ENCODE data around the gene NDUFAF8. TPM values are rescaled to one million over a fixed set of nuclear protein-coding genes. Genes with fewer than 3 reads are reported as not detected.

NDUFAF8 gene
- total RNA-seq, 2 experiments from 2014 or later, result 97.2 to 102 TPM

DNA sequence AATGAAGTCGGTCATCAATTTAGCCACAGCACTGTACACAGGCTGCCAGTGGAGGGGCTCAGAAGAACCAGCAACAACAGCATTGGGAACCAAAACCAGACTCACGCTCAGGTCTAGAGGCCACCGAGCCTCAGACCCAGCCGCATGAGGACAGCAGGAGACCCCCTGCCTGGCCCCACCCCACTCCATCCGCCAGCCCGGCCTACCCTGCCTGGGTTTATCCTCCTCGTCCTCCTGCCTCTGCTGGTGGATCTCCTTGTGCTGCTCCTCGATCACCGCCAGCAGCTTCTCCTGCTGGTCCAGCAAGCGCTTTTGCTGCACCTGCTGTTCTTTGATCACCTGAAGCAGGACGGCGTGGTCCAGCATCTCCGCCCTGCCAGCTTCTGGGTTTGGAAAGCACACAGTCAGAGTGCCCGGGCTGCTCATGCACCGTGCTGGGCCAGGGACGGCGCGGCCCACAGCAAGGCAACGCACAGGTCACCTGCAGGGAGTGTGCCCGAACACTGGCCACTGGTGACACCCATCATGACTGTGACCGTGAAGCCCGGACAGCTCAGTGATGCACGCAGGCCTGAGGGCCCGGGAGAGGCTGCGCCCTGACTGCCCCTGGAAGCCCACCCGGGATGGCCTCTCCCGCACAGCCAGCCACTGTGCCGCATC is 7.7 kb downstream of the NDUFAF8 start:
- no peak for DNase-seq
- Mint-ChIP-seq H3K4me3 (no peak overlapping the region), H3K36me3 (peaks cover 10% of the 10 kb centered on the region), H3K27me3 (no peaks in the 10 kb centered on the region), H3K27ac (no peak overlapping the region), H3K9me3 (no peaks in the 10 kb centered on the region), H3K4me1 (peaks cover 11% of the 10 kb centered on the region)

DNA sequence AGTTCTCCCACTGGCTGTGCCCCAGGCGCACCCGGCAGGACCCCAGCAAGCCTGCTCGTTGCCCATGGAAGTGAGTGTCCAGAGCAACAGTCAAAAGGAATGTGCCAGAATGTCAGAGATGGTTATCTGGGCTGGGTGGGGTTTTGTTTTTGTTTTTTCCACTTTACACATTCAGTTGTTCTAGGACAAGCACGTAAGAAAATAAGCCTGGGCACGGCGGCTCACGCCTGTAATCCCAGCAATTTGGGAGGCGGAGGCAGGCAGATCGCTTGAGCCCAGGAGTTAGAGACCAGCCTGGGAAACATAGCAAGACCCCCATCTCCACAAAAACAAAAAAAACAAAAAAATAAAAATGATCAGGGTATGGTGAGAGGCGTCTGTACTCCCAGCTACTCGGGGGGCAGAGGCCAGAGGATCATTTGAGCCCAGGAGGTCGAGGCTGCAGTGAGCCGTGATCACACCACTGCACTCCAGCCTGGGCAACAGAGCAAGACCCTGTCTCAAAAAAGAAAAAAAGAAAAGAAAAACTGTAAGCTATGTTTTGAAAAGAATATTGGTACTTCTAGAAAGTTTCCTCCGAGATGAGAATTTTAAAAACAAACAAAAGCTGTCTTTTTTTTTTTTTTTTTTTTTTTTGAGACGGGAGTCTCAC is 8.3 kb downstream of the NDUFAF8 start:
- H3K4me3 Mint-ChIP-seq, result no peak overlapping the region
- H3K4me1 Mint-ChIP-seq, result peaks cover 10% of the 10 kb centered on the region
- no peak overlapping the region for H3K27ac Mint-ChIP-seq
- H3K9me3 Mint-ChIP-seq, result no peaks in the 10 kb centered on the region
- H3K27me3 Mint-ChIP-seq, result no peaks in the 10 kb centered on the region
- no peak for DNase-seq
- peaks cover 7% of the 10 kb centered on the region for H3K36me3 Mint-ChIP-seq

DNA sequence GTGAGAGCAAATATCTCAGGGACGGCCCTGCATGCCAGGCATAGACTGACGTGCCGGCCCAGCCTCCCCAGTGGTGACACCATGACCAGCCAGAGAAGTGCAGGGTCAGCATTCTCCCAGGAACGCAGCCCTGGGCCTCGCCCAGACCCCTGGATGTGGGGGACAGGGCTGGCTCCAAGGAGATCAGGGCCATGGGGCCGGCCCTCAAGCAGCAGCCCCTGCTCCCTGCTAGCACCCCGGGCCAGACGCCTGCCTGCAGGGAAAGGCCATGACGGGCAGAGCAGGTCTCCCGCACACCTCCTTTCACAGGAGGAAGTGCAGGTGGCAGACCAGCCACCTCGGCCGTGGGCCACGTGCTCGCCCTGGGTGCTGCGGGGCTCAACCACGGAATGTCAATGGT is 9.5 kb downstream of the NDUFAF8 start:
- no peak for DNase-seq
- H3K4me1 Mint-ChIP-seq, result peaks cover 12% of the 10 kb centered on the region
- H3K27me3 Mint-ChIP-seq, result no peaks in the 10 kb centered on the region
- no peak overlapping the region for H3K4me3 Mint-ChIP-seq
- H3K27ac Mint-ChIP-seq, result peak overlapping the region; percentile 12
- H3K9me3 Mint-ChIP-seq, result no peaks in the 10 kb centered on the region
- H3K36me3 Mint-ChIP-seq, result peaks cover 13% of the 10 kb centered on the region

DNA sequence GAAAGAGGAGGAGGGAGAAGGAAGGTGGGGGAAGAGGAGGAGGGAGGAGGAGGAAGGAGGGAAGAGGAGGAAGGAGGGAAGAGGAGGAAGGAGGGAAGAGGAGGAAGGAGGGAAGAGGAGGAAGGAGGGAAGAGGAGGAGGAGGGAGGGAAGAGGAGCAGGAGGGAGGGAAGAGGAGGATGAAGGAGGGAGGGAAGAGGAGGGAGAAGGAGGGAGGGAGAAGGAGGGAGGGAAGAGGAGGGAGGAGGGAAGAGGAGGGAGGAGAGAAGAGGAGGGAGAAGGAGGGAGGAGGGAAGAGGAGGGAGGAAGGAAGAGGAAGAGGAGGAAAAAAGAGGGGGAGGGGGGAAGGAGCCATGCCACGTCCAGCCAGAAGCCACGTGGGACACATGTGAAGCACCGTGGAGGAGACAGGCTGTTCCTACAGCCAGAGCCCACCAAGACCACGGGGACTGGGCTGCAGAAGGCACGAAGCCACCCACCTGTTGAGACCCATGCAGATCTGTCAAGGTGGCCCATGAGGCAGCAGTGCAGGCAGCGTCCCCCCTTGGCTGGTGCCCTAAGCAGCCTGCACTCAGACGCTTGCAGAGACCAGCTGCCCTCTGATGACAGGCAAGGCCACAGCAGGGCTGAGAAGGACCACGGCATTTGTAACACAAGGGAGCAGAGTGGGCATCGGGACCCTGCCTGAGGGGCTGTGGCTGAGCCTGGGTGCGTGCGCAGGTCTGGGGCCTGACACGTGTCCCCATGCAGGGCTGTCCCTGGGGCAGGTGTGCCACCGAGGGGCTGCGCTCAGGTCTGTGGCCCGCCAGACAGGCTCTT is 10.3 kb downstream of the NDUFAF8 start:
- Mint-ChIP-seq H3K4me1 (peaks cover 12% of the 10 kb centered on the region), H3K36me3 (peaks cover 17% of the 10 kb centered on the region), H3K9me3 (no peaks in the 10 kb centered on the region), H3K4me3 (no peak overlapping the region), H3K27me3 (no peaks in the 10 kb centered on the region), H3K27ac (no peak overlapping the region)
- DNase-seq, result no peak

DNA sequence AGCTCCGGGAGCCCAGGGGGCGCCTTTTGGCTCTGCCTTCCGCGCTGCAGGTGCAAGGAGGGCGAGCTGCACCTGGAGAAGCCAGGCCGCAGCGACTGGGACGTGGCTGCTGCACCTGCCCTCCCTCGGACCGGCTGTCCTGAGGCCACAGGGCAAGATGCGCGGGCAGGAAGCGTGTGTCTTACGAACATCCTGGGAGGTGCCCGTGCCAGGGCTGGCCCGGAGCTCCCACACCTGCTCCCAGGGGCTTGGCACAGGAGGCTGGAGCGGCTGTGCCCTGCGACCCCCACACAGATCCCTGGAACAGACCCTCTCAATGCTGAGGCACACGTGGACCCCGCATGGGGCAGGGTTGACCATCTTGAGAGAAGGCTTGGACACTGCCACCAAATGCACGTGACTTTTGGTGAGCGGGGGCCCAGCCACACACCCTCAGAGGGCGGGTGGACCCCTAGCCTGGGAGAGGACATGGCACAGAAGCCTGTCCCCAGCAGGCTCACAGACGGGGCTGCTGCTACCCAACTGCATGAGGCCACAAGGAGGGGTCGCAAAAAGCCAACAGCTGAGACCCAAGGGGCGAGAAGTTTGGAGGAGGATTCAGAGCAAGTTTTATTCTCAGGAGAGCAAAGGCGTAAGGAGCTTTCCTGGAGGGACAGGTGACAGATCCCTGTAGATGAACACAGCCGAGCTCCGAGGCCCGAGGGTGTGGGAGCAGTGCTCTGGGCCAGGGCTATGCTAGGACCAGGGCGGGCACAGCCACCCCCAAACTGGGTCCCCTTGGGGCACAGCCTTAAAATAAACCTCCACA is 11.4 kb downstream of the NDUFAF8 start:
- DNase-seq, result no peak
- Mint-ChIP-seq H3K4me1 (peaks cover 12% of the 10 kb centered on the region), H3K4me3 (peak overlapping the region; percentile 22), H3K27ac (no peak overlapping the region), H3K27me3 (no peaks in the 10 kb centered on the region), H3K36me3 (peaks cover 17% of the 10 kb centered on the region), H3K9me3 (no peaks in the 10 kb centered on the region)

DNA sequence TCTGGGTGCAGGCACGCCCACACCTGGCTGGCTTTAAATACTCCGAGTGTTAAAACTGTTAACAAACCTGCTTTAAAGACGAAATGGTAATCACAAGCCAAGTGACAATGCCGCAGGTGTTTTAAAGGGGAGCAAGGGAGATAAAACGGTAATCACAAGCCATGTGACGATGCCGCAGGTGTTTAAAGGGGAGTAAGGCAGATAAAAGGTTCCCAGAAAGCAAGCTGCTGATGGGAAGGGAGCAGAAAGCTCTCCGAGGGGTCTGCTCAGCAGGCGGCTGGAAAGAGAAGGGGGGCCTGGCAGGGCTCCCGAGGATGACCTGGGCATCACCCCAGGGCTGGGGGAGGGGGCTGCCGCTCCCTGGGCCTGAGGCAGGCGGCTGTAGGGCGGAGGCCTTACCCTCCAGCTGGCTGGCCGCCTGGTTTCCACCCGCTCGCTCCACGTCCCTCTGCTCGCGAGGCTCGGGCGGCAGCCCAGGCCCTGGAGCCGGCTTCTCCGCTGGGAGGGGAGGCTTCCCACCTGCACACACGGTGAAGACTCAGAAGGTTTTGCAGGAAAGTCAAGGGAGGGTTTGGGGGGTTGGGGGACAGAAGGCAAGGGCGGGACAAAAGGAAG is 12.1 kb downstream of the NDUFAF8 start:
- Mint-ChIP-seq H3K4me3 (peak overlapping the region; percentile 22), H3K9me3 (no peaks in the 10 kb centered on the region), H3K27ac (no peak overlapping the region), H3K36me3 (peaks cover 17% of the 10 kb centered on the region), H3K27me3 (no peaks in the 10 kb centered on the region), H3K4me1 (peaks cover 12% of the 10 kb centered on the region)
- DNase-seq, result no peak

DNA sequence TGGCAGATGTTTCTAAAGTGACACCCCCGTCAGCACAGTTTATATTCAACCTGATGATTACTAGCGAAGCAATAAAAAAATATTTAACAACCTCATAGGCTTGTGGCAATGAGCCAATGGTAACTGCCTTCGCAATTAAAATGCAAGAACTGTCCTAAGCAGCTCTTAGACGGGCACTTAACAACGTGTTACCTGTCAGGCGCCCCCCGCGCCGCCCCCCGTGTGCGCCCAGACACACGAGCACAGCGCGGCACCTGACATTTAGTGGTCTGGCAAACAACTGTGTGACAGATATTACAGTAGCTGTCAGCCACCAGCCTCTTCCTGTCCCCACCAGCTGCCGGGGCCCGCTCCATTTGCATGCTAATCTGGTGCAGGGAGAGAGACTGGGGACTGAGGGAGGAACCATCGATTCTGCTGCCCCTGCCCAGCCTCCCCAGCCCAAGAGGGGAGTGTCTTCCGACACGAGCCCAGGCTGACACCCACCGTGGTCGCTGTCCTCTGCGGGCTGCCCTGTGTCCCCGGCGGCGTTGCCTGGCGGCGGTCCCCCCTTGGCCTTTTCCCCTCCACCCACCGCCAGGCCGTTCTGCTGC is 12.7 kb downstream of the NDUFAF8 start:
- peaks cover 12% of the 10 kb centered on the region for H3K4me1 Mint-ChIP-seq
- H3K27ac Mint-ChIP-seq, result no peak overlapping the region
- peak; percentile 41 for DNase-seq
- H3K4me3 Mint-ChIP-seq, result no peak overlapping the region
- no peaks in the 10 kb centered on the region for H3K9me3 Mint-ChIP-seq
- no peaks in the 10 kb centered on the region for H3K27me3 Mint-ChIP-seq
- peaks cover 17% of the 10 kb centered on the region for H3K36me3 Mint-ChIP-seq

DNA sequence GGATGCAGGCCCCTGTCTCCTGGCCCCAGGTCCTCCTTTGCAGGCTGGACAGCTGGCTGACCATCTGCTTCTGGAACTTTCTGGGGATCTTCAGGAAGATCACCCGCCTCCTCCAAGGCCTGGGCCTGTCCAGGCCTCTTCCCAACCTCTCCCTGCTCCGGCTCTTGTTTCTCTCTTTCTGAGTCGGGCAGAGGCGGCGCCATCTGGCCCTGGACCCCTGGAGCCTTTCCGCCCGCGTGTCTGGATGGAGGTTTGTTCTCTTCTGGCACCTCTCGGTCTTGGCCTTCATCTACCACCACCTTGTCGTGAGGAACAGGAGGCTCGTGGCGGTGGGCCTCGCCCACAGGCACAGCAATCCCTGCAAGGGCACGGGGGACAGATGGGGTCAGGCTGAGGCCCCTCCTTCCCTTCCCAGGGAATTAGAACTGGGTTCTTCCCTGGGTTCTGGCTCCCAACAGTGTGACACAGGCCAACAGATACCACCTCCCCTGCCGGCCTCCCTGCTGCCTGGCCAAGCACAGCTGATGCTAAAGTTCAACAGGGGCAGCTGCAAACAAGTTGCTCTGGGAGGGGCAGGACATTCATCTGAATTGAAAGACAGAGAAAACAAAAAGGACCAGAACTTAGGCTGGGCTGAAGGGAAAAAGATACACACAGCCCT is 13.3 kb downstream of the NDUFAF8 start:
- DNase-seq, result no peak
- Mint-ChIP-seq H3K27ac (no peak overlapping the region), H3K36me3 (peaks cover 17% of the 10 kb centered on the region), H3K9me3 (no peaks in the 10 kb centered on the region), H3K4me1 (peaks cover 12% of the 10 kb centered on the region), H3K4me3 (no peak overlapping the region), H3K27me3 (no peaks in the 10 kb centered on the region)

DNA sequence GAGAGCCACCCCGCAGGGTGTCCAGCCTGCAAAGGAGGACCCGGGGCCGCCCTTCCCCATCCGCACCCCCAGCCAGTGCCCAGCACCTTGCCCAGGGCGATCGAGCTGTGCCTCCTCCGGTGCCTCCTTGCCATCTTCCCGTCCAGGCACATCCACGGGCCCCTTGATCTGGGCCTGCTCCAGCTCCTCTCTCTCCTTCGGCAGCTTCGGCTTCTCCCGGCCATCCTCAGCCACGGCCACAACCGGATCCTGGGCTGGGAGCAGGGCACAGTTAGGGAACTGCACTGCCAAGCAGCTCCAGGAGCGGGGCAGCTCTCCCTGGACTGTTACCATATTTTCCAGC is 13.8 kb downstream of the NDUFAF8 start:
- H3K4me1 Mint-ChIP-seq, result peaks cover 12% of the 10 kb centered on the region
- peaks cover 17% of the 10 kb centered on the region for H3K36me3 Mint-ChIP-seq
- no peak for DNase-seq
- no peaks in the 10 kb centered on the region for H3K9me3 Mint-ChIP-seq
- H3K27ac Mint-ChIP-seq, result no peak overlapping the region
- no peak overlapping the region for H3K4me3 Mint-ChIP-seq
- H3K27me3 Mint-ChIP-seq, result no peaks in the 10 kb centered on the region

DNA sequence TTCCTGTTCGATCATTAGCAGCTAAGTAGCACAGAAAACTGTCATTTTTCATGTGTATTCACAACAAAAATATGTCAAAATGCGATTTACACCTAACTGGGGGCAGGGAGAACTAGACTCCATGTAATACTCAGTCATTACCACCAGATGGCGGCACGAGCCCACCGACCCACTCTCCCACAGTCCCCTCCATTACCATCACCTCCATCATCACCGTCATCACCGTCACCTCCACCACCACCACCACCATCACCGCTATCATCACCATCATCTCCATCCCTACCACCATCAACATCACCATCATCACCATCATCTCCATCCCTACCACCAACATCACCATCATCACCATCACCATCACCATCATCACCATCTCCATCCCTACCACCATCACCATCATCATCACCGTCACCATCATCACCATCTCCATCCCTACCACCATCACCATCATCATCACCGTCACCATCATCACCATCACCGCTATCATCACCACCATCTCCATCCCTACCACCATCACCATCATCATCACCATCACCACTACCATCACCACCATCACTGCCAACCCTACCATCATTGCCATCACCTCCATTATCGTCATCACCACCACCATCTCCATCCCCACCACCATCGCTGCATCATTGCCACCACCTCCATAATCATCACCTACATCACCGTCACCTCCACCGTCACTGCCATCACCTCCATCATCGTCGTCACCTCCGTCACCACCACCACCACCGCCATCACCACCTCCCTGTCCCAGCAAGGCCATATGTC is 14.4 kb downstream of the NDUFAF8 start:
- no peak overlapping the region for H3K27ac Mint-ChIP-seq
- H3K4me3 Mint-ChIP-seq, result no peak overlapping the region
- peak; percentile 52 for DNase-seq
- no peaks in the 10 kb centered on the region for H3K27me3 Mint-ChIP-seq
- H3K36me3 Mint-ChIP-seq, result peaks cover 17% of the 10 kb centered on the region
- peaks cover 12% of the 10 kb centered on the region for H3K4me1 Mint-ChIP-seq
- H3K9me3 Mint-ChIP-seq, result no peaks in the 10 kb centered on the region

DNA sequence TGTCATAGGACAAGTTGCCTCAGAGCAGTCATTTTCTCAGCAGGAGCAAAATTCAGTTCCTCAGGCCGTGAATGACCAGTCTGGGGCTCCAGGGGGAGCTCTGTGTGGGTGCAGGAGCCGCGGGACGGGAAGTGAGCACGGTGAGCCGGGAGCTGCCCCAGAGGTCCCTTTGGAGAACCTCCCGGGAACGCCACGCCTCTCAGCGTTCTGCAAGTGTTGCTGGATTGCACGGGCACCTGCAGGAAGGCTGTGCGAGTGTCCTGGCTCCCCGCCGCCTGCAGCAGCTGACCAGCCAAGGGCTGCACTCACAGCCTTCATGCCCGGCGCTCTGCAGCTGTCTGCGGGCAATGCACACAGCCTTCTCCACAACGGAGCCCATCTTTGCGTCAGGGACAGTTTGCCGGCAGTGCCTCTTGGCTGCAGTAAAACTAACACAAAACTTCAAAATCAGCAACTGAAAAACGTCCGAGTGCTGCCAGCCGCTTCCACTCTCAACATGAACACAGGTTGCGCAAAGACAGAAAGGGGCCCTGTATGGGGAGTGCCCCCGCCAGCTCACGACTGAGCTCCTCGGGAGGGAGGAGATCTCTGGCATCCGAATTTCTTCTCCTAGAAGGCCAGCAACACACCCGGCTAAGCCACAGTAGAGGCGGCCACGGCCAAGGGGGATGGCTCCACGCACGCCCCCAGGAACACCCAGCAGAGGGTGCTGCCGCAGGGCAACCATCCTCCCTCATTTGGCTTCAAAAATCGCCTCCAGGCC is 16.0 kb downstream of the NDUFAF8 start:
- Mint-ChIP-seq H3K27me3 (no peaks in the 10 kb centered on the region), H3K9me3 (no peaks in the 10 kb centered on the region), H3K4me1 (peaks cover 12% of the 10 kb centered on the region), H3K4me3 (no peak overlapping the region), H3K27ac (no peak overlapping the region), H3K36me3 (peaks cover 14% of the 10 kb centered on the region)
- DNase-seq, result no peak

DNA sequence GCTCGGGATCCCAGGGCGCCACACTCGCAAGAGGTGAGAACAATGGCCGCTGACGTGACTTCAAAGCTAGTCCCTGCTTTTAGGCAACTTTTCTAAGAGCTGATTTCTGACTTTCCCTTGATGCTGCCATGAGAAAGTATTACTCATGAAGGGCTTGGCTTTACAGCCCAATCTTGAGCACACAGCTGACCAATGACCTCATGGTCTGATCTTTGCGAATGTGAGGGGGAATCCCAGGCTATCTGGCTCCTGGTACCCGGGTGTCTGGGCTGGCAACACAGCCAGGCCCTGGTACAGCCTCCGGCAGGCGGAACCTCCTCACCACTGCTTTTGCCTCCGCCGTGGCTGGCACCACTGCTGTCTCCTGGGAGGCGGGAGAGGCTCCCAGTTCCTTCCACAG is 17.5 kb downstream of the NDUFAF8 start:
- Mint-ChIP-seq H3K4me1 (peaks cover 8% of the 10 kb centered on the region), H3K4me3 (no peak overlapping the region), H3K36me3 (peaks cover 11% of the 10 kb centered on the region), H3K27me3 (no peaks in the 10 kb centered on the region), H3K27ac (no peak overlapping the region), H3K9me3 (no peaks in the 10 kb centered on the region)
- no peak for DNase-seq

DNA sequence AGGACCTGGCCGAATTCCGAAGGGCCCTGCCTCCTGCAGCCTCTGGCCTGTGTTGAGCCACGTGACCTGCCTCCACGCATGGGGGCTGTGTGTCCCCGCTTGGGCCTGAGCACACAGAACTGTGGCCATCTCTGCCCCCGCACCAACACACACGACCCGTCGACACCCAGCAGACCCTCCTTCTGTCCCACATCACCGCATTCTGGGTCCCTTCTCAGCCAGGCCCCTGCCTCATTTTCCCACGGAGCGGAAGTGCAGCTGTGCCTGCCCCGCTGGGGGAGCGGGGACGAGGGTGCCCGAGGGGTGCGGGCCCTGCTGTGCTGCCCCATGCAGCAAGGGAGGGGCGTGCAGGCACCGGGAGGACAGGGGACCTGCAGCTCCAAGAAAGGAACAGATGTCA is 18.4 kb downstream of the NDUFAF8 start:
- H3K4me1 Mint-ChIP-seq, result peaks cover 2% of the 10 kb centered on the region
- H3K4me3 Mint-ChIP-seq, result no peak overlapping the region
- H3K27me3 Mint-ChIP-seq, result no peaks in the 10 kb centered on the region
- H3K27ac Mint-ChIP-seq, result no peak overlapping the region
- DNase-seq, result no peak
- peaks cover 9% of the 10 kb centered on the region for H3K36me3 Mint-ChIP-seq
- H3K9me3 Mint-ChIP-seq, result no peaks in the 10 kb centered on the region

Data from activated naive CD8-positive, alpha-beta T cell treated with anti-CD3 and anti-CD28 coated beads for 36 hours (primary cell).